Neural progenitor cell (in vitro differentiated cells): Measurements from ENCODE around the gene CABP7.

ENCODE experiments used
- CTCF ChIP-seq: fragments of 200-600 bp; sonication (generic); IDR thresholded peaks from 2 replicates; pipeline ENCODE4 v1.5.1; 2017; ENCODE audit warnings: antibody characterized with exemption, mild to moderate bottlenecking
- EZH2 ChIP-seq: fragments of 200-600 bp; sonication (generic); IDR thresholded peaks from 2 replicates; pipeline ENCODE4 v1.6.1; 2017; ENCODE audit warnings: antibody characterized with exemption, mild to moderate bottlenecking, moderate library complexity
- EZH2phosphoT487 ChIP-seq: fragments of 200-600 bp; sonication (generic); IDR thresholded peaks from 2 replicates; pipeline ENCODE4 v1.6.1; 2017; ENCODE audit warnings: antibody characterized with exemption

- TF ChIP-seq CTCF = no peak
- no peak for TF ChIP-seq EZH2phosphoT487
- no peak for TF ChIP-seq EZH2
Measured at GRCh38 chr22:29710922-29711593, 8.7 kb upstream of the CABP7 start.
